ENCODE measurements around the gene PRSS53. TPM values are rescaled to one million over a fixed set of nuclear protein-coding genes. Genes with fewer than 3 reads are reported as not detected.

PRSS53 gene
- total and polyA plus RNA-seq, 3 donors from 2014 or later = 1.1 to 6.1 (median 2.7) TPM

DNA sequence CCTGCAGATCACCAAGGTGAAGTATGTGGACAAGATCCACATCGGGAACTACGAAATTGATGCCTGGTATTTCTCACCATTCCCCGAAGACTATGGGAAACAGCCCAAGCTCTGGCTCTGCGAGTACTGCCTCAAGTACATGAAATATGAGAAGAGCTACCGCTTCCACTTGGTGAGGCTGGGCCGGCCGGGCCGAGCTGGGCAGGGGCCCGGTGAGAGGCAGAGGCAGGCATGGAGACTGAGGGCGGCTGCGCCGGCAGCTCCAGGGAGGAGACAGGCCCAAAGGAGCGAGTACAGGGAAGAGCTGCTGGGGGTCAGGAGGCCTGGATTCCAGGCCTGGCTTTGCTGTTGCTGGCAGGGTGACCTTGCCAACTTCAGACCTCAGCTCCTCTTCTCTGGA, 38.4 kb upstream of the PRSS53 start:
- TF ChIP-seq, protein P1, sequence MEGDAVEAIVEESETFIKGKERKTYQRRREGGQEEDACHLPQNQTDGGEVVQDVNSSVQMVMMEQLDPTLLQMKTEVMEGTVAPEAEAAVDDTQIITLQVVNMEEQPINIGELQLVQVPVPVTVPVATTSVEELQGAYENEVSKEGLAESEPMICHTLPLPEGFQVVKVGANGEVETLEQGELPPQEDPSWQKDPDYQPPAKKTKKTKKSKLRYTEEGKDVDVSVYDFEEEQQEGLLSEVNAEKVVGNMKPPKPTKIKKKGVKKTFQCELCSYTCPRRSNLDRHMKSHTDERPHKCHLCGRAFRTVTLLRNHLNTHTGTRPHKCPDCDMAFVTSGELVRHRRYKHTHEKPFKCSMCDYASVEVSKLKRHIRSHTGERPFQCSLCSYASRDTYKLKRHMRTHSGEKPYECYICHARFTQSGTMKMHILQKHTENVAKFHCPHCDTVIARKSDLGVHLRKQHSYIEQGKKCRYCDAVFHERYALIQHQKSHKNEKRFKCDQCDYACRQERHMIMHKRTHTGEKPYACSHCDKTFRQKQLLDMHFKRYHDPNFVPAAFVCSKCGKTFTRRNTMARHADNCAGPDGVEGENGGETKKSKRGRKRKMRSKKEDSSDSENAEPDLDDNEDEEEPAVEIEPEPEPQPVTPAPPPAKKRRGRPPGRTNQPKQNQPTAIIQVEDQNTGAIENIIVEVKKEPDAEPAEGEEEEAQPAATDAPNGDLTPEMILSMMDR (IDR thresholded peaks at IDR 0.05) = no peak
- TF ChIP-seq POLR2A (IDR thresholded peaks at IDR 0.05) = no peak
- H3K36me3 ChIP-seq (ENCODE audit: low read depth, missing control alignments) = peaks cover 5% of the 10 kb centered on the region
- no peaks in the 10 kb centered on the region for H3K27me3 ChIP-seq
- H3K9me3 ChIP-seq = no peaks in the 10 kb centered on the region
- no peak overlapping the region for H3K4me3 ChIP-seq
- peaks cover 26% of the 10 kb centered on the region for H3K4me1 ChIP-seq
- H3K27ac ChIP-seq = peak overlapping the region in 1 of 2 donors; percentile 12
- no peak for DNase-seq
- intact Hi-C loops (cut with DNase I; ENCODE audit: low total_unique reads) = no loop called here
- 92 to 95% methylated on average over 13 of the region's 13 CpGs for WGBS, 2 donors

DNA sequence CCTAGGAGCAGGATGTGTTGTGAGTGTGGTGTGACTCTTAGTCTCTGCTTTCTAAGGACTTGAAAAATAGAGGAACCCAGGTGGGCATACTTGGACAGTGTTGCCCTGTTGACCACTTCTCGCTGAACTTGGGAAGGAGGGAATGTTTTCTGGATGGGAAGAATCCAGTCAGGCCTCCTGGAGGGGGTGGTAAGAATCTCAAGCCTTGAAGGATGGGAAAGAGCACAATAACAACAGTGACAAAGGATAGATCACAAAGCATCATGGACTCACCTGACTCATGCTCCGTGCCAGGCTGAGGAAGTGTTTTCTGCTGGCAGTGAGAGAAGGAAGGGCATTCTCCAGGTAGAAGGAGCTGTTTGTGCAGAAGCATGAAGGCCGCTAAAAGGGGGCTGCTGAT, 37.1 kb upstream of the PRSS53 start:
- H3K27ac ChIP-seq = no peak overlapping the region
- TF ChIP-seq POLR2A (IDR thresholded peaks at IDR 0.05) = no peak
- TF ChIP-seq, protein P1 (IDR thresholded peaks at IDR 0.05) = no peak
- H3K4me3 ChIP-seq = no peak overlapping the region
- H3K27me3 ChIP-seq = no peaks in the 10 kb centered on the region
- H3K4me1 ChIP-seq = peaks cover 26% of the 10 kb centered on the region
- DNase-seq = no peak
- WGBS, 2 donors = 92 to 96% methylated on average over 3 of the region's 3 CpGs
- H3K9me3 ChIP-seq = no peaks in the 10 kb centered on the region
- H3K36me3 ChIP-seq (ENCODE audit: low read depth, missing control alignments) = no peaks in the 10 kb centered on the region
- intact Hi-C loops (cut with DNase I; ENCODE audit: low total_unique reads) = no loop called here

DNA sequence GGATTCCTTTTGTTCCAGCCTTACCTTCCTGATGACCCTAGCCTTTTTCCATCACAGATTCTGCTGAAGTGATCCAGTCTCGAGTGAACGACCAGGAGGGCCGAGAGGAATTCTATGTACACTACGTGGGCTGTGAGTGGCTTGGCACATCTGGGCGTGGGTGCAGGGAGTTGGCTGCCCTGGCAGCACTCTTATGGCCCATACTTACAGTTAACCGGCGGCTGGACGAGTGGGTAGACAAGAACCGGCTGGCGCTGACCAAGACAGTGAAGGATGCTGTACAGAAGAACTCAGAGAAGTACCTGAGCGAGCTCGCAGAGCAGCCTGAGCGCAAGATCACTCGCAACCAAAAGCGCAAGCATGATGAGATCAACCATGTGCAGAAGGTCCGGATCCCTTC, 31.4 kb upstream of the PRSS53 start:
- Histone ChIP-seq H3K27me3 (no peaks in the 10 kb centered on the region), H3K9me3 (no peaks in the 10 kb centered on the region), H3K27ac (peak overlapping the region; percentile 94 to 98), H3K36me3 (ENCODE audit: low read depth, missing control alignments) (no peaks in the 10 kb centered on the region), H3K4me3 (no peak overlapping the region), H3K4me1 (peaks cover 25% of the 10 kb centered on the region)
- no peak for DNase-seq
- 91 to 97% methylated on average over 16 of the region's 16 CpGs for WGBS, 2 donors
- no peak for TF ChIP-seq POLR2A (IDR thresholded peaks at IDR 0.05)
- TF ChIP-seq, protein P1 (IDR thresholded peaks at IDR 0.05) = no peak
- intact Hi-C loops (cut with DNase I; ENCODE audit: low total_unique reads) = no loop called here

DNA sequence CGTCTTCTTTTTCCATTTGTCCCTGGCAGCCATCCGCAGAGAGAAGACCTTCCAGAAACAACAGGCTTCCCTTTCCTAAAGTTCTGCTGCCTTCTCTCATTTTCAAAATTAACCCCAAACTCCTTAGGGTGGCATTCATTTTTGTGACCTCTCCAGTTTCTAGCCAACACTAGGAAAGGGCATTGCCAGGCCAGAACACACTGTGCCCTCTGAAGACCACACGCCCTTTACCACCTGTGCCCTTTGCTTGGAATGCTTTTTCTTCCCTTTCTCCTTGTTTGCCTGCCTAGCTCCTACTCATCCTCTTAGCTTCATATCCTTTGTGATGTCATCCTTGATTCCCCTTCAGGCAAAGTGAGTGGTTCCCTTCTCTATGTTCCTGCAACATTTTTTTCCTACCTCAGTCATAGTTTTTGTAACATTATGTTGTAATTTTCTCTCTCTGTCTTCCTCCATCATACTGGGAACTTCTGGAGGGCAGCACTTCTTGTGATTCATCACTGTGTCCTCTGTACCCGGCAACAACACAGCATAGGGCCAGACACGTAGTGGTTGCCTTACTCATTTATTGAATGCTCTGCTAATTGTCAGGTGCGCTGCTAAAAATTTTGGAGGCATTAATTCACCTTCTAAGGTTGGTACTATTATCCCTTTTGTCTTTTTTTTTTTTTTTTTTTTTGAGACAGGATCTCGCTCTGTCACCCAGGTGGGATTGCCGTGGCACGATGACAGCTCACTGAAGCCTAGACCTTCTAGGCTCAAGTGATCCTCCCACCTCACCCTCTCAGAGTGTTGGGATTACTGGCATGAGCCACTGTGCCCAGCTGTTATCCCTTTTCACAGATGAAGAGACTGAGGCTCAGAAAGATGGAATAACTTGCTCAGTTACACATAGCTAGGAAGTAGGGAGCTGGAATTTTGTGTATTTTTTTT, 29.7 kb upstream of the PRSS53 start:
- no peak for DNase-seq
- TF ChIP-seq, protein P1 (IDR thresholded peaks at IDR 0.05) = no peak
- no peak for TF ChIP-seq POLR2A (IDR thresholded peaks at IDR 0.05)
- Histone ChIP-seq H3K4me1 (peaks cover 30% of the 10 kb centered on the region), H3K27ac (peak overlapping the region; percentile 94 to 98), H3K36me3 (ENCODE audit: low read depth, missing control alignments) (no peaks in the 10 kb centered on the region), H3K27me3 (no peaks in the 10 kb centered on the region), H3K9me3 (no peaks in the 10 kb centered on the region), H3K4me3 (peak overlapping the region; percentile 78 to 86)
- intact Hi-C loops (cut with DNase I; ENCODE audit: low total_unique reads) = no loop called here
- 25 to 28% methylated on average over 9 of the region's 9 CpGs for WGBS, 2 donors

All from testis (tissue), 3 donors.